SIG-M5 treated with dmso at 0.1 percent for 504 hours (cell line): ENCODE results near the gene ZNF385B.

Experiments
- DNase-seq: peaks from one replicate; lab custom pipeline; 2025; ENCODE audit not compliant: unreplicated experiment; lab: John Stamatoyannopoulos, UW

ZNF385B gene

DNA sequence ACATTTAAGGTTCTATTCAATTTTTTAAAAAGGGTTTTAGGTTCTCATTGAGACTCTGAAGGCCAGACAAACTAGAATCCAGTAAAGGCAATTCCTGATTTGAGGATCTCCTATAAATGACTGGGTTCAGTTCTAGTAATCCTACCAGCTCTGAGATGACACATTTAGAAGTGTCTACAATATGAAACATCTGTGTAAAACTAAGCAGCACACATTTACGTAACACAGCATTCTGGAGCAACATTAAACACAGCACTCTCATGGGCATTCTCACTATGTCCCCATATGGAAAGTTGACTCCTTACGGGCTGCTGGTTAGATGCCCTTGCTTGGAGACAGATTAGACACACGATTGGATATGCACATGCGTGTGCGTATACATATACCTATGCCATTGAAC, 114.4 kb downstream of the ZNF385B start:
- no peak for DNase-seq

DNA sequence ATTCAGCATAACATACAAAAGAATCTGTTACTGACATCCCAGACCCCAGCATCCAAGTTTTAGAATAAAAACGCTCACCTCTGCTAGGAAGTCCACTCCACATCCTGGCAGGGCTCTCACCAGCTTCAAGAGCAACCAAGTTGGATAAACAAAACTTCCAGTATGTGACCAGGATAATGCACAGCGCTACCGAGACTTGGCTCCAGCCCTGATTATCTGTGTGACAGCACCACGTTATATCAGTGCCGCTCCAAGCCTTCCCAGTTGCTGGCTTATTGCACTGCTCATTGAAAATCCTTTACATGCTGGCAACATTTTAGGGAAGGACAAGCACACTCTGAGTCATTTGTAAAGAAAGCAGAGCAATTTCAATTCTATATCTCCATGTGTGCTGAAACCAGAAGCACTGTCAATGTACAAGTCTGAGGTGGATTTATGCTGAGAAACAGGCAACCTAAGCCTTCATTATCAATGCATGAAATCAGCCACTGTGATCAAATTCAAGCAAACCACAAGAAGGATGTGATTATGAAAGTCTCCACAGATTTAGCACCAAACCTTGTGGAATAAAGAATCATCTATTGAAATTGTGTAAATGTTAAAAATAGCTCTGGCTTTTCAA, 115.7 kb downstream of the ZNF385B start:
- no peak for DNase-seq

DNA sequence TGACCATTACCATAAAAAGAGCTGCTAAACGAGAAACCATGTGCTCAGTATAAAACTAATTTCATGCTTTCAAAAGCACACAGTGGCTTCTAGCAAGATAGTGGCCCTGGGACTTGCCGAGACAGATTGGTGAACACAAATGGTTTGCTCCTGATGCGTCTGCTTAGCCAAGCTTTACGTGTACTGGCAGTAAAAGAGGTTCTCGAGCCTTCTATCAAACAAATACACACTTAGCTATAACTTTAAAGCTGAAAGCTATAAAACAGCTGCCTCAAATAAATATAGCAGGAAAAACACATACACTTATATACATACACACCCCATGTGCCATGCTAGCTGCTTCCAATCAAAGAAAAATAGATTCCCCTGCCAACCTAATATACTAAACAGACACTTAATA, 117.0 kb downstream of the ZNF385B start:
- no peak for DNase-seq

DNA sequence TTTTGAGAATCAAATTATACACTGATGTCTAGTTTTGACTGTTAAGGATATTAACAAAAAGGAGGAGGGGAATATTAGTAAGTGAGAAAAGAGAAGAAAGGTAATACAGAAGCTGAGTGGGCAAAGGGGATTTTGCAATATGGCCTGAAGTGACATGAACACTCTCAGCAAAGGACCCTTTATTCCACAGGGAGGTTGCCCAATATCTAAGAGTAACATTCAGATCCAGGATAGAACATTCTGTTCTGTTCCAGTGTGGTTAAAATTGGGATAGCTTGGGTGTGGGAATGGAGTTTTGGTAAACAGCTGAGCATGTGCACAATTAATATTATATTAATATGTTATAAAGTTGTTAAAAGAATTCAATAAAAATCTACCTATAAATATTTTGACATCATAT, 120.1 kb downstream of the ZNF385B start:
- no peak for DNase-seq

DNA sequence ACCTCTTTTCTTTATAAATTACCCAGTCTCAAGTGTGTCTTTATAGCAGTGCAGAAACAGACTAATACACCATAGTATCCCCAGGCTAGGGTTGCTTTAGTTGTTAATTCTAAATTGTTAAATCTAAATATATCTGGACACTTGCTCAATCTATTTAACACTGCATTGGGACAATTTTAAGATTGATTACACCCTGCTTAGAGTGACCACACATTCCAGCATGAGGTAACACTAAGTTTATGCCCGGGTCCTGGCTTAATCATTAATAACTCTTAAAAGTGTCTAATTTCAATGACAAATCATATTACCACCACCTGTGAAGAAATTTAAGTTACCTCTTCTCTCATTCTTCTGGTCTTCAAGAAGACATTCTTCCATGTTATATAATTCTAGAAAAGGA, 131.4 kb downstream of the ZNF385B start:
- DNase-seq: no peak

DNA sequence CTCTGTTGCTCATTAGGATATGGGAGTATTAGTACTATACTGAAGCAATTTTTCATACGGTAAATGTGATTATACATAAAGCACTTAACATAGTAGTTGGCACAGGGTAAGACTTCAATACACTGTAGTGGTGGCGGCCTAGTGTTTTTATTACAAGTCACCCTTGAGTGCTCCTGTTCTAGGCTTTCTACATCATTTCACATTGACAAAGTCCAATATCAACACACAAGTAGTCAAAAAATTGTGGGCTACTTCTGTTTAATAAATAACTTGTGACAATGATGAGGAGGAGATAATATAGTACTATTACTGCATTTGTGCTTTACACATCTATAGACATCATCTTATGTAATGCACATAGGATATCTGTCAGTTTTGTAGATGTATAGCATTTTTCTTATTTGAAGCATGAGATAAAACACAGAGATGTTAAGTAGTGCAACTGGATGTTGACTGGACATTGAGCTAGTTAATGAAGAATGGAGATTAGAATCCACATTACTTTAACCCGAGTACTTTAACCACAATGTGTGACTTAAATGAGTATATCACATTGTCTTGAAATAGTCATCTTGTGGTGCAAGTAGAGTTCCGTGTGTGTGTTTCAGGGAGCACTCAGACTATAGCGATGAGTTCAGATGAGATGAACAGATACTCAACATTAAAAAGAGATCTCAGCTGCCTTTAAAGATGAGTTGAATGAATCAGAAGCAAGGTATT, 134.8 kb downstream of the ZNF385B start:
- no peak for DNase-seq

DNA sequence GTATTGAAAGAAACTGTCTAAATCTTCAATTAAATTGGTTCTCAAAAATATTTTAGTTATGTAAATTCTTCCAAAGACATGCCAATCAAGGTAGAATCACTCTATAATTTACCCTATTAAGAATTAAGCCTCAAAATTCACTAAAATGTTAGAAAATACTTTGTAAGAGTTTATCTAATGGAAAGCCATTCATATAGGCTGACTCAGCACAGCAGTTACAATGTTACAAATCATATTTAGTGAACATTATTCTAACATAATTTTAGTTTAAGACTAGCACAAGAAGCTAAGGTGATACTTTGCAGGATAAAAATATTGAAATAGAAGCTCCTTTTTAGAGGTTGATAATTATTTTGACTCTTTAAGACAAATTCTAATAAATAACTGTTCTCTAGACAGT, 137.0 kb downstream of the ZNF385B start:
- no peak for DNase-seq

DNA sequence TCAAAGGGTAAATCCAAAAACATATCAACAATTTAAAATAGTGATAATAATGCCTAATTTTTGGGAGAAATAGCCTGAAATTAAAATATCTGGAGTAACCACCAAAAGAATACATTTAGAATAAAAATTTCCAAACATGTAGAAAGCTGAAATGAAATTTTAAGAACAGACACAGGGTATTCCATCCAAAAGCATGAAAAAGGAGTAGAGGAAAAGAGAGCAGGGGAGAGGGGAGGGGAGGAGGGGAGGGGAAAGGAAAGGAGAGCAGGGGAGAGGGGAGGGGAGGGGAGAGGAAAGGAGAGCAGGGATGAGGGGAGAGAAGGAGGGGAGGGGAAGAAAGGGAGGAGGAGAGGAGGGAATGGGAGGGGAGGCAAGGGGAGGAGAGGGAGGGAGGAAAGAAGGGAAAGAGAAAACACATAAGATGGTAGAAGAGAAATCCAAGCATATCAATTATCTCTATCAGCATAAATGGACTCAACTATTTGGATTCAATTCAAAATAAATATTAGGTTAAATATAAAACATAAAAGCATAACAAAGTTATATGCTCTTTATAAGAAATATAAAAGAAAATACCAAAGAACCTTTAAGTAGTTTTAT, 141.1 kb downstream of the ZNF385B start:
- DNase-seq: no peak

DNA sequence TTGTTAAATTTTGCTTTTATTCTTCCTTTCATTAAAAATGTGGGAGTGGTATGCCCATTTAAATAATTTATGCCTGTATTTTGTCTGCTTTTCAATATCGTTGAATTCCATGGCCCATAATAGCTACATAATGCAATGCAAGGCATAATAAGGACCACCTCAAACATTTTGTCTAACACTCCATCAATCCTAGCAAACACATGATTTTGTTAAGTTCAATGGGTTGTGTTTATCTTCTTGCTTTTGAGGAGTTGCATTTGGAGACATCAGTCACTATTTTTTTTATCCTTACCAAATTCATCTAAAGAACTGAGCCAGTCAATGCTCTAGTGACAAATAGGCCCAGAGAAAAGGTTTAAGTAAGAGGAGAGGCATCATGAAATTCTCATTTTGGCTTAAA, 145.5 kb downstream of the ZNF385B start:
- no peak for DNase-seq

DNA sequence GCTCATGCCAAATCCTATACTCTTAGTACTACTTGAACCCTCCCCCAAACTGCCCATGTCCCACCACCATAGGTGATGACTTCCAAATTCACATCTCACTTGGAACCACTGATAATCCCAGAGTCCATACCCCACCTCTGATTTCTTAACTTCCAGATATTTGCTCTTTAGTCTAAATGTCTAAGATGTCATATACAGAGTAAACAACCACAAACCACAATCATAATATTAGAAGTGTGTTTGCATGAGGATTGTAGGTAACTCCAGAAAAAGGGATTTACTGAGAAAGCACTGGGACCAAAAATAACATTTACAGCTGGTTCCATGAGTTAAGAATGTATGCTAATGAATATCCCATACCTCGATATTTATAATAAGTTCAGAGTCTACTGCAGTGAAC, 146.2 kb downstream of the ZNF385B start:
- no peak for DNase-seq

DNA sequence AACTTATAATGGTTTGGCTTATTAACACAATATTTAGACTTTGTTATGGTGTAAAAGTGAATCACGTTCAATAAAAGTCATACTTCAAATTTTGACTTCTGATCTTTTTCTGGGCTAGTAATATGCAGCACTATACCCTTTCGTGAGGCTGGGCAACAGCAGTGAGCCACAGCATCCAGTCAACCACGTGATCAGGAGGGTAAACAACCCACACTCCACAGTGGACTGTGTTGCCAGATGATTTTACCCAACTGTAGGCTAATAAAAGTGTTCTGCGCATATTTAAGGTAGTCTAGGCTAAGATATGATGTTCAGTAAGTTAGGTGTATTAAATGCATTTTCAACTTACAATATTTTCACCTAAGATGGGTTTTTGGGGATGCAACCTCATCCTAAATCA, 148.6 kb downstream of the ZNF385B start:
- no peak for DNase-seq

DNA sequence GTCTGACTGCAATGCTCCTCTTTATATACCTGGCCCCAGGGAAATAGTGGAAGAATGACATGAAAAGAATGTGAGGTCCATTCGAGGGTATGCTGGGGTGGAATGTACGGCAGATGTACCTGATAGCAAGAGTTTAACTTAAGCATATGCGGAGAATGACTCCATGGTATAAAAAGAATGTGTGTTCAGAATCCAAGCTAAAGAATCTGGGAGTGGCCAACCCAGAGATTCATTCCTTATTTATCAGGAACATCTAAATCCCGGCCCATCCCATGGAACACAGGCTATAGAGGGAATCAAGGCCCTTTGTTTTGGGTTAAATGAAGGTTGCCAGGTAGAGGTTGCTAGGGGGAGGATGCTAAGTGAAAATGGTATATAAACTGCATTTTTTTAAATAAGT, 150.0 kb downstream of the ZNF385B start:
- DNase-seq: no peak

DNA sequence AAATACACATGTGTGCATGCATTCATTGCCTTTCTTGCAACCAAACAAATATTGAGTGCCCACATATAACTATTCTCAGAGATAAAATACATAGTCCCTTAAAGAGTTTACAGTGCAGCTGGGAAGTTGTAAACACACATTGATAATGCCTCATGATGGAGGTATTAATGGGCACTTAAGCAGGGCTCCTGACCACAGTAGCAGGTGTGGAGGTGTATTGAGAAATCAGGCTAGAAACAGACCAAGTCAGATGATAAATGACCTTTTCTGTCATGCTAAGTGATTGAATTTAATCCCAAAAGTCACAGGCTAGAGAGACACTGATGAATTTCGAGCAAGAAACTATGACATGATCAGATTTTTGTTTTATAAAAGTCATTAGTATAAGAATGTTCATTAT, 157.7 kb downstream of the ZNF385B start:
- no peak for DNase-seq

DNA sequence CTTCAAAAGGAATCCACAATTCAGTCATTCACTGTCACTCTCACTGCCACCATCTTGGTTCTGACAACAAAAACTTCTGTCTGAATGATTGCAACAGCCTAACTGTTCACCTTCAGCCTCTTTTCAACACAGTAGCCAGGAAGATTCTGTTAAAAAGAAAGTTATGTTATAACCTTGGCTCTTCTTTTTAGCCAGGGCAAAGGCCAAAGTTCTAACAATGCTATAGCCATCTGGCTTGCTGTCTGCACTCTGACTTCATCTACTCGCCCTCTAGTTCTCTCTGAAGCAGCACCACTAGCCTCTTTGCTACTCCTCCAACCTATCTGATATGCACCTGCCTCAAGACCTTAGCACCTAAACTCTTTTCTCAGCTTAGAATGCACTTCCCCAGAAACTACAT, 158.5 kb downstream of the ZNF385B start:
- peak; percentile 15 for DNase-seq

DNA sequence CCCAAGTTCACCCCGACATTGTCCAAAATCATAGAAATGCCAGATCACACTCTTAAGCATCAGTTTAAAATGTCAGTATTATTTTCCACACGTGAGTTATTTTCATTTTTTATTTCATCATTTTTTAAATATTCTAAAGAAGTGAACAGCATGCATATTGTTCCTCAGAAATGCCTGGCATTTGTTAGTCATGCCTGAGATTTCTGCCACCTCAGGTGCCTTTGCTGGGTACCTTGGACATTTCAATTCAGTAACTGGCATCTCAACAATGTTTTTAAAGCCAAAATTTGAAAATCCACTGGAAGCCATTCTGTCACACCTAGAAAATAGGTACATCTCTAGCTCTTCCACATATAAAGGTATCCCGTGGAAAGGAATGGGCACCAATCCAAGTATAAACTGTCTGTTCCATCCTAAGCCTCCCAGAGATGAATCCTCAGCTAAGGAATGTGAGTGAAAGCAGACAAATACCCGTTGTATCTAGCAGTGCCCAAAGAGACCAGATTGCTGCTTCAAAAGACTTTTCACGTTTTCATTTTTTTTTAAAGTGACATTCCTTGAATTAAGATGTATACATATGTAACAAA, 159.8 kb downstream of the ZNF385B start:
- no peak for DNase-seq

DNA sequence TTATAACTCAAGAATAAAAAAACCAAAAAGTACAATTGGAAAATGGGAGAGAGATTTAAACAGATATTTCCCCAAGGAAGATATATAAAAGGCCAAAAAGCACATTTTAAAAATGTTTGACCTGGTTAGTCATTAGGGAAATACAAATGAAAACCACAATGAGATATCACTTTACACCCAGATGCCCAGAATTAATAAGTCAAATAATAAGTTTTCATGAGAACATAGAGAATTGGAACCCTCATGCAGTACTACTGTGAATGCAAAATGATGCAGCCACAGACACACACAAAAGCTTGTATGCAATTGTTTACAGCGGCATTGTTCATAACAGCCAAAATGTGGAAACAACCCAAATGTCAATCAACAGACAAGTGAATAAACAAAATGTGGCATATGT, 165.9 kb downstream of the ZNF385B start:
- DNase-seq: no peak

DNA sequence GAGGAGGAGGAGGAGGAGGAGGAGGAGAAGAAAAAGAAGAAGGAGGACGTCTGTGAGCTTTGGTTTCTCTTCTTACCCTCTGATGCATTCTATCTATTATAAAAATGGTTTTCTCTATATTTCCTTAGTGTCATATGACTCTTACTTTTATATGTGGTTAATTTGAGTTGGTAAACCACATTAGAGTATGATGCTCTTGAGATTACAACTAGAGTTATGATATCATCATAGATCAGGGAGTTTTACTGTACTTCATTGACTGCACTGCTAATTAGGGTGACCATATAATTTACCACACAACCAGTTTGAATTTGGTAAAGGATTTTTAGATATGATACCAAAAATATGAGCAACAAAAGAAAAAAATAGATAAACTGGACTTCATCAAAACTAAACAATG, 166.4 kb downstream of the ZNF385B start:
- DNase-seq: no peak

DNA sequence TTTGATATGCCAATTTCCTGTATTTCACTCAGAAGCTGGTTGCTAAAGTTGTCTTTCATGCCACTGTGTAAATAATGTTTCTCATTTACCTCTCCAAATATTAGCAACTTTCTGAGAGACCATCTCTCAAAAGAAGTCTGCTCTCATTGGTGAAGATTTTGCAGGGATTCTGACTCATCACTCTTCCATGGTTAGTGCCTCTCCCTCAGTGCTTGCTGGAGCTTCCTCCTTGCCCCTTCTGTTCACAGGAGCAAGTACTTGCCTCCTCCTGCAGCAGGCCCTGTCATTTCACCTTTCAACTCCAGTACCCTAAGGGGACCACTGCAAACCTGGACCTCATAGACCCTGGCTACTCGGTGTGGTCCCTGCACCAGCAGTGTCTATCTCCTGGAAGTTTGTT, 168.8 kb downstream of the ZNF385B start:
- no peak for DNase-seq

DNA sequence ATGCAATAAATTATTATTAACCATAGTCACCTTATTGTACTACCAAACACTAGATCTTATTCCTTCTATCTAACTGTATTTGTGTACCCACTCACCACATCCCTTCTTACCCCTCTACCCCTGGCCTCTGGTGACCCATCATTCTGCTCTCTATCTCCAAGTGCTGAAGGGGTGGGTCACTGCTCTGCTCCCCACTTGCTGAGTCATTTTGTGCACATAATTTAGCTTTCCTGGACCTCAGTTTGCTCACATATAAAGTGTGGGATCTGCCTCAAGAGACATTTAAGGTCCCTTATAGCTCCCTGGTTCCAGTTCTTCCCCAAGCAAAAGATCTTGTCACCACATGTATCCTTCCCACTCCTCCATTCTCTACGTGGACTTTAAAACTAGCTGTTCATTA, 169.4 kb downstream of the ZNF385B start:
- DNase-seq: no peak

DNA sequence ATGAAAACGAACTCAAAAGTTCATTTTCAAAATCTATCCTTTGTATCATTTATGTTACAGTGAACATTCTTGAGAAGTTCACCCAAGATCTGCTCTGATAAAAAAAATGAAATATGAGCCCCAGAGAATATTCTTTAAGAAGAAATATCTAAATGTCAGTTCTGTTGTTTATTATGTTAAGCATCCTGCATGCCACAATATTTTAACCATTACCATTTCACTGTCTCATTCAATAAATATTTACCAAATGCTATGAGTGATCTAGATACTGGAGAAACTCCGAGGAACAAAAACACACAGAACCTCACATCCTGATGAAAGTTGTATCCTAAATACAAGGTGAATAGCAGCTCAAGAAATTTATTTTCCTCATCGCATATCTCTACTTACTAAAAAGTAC, 170.2 kb downstream of the ZNF385B start:
- DNase-seq: no peak

DNA sequence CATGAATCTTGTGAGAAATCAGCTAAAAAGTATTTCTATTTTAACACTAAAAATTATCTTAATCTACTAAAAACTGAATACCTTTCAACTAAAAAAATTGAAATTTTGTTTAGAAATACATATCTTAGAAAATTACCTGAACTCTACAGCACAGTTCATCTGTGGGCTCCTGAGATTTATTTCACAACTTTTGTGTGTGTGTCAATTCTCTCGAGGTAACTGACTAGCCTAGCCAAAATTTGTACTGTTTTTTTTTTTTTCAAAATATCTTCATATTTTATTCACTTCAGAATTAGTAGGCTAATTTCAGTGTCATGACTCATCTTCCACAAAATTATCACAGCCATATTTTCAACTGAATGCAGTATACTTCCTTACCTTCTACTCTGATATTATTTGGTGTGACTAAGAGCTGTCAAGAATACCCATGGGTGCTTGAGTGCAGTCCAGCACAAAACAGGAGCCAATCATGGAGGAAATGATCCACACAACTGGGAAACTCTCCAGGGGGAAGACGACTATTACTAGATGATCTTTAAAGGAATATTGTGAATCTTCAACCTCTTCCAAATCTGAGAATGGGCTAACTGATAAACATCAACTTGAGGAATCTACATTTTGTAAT, 174.6 kb downstream of the ZNF385B start:
- DNase-seq: no peak

DNA sequence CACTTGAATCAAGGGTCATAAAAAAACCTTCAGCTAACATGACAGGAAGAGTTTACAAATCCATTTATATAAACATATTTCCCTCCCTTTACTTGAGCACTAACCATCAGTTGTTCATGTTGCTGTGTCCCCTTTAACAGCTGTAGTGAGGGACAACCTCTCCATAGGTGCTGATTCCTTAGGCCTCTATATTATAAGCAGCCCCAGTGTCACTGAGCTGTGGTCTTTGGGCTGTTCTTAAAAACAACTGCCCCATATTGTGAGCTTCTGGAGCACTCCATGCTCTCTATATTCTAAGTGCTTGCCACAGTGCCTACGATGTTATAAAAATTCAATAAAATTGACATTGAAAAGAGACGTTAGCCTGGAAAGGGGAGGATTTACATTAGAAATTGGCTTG, 175.3 kb downstream of the ZNF385B start:
- DNase-seq: no peak
